ENCODE results near the gene HES4. TPM values are rescaled to one million over a fixed set of nuclear protein-coding genes. Genes with fewer than 3 reads are reported as not detected.

The HES4 gene
- total and polyA plus RNA-seq, 2 of the 13 experiments (the other 11 are each of a cell fraction or from before 2014, with no cell fraction given): 8.8 to 10.6 TPM

DNA sequence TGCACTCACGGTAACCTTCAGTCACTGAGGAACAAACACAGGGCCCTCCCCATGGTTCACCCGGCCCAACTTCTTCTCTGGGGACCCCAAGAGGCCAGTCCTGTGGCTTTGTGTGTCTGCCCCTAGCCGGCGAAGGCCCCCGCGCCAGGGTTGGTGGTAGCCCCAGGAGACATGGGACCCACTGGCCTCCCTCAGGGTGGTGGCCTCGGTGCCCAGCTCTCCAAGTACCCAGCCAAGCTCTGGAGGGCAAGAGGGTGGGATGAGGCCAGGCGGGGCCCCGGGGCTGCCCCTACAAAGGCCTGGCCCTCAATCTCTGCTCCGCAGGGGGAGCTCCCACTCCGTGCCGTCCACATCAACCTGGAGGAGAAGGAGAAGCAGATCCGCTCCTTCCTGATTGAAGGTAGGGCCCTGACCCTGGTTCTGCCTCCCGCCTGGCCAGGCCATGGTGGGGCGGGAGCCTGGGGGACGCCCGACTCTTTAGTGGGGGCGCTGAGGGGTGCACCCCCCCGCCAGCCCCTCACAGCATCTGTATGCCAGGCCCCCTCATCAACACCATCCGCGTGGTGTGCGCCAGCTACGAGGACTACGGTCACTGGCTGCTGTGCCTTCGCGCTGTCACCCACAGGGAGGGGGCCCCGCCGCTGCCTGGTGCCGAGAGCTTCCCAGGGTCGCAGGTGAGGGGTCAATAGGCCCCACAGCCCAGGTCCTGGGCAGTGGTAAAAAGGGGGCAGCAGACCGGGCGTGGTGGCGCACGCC lies 28.0 kb downstream of the HES4 start:
- no peak for ATAC-seq
- in situ Hi-C loops (cut with HindIII; ENCODE audit: extremely low pct_ligation_motif_present, low pct_unique_long_range_greater_than_20kb): no loop called here

DNA sequence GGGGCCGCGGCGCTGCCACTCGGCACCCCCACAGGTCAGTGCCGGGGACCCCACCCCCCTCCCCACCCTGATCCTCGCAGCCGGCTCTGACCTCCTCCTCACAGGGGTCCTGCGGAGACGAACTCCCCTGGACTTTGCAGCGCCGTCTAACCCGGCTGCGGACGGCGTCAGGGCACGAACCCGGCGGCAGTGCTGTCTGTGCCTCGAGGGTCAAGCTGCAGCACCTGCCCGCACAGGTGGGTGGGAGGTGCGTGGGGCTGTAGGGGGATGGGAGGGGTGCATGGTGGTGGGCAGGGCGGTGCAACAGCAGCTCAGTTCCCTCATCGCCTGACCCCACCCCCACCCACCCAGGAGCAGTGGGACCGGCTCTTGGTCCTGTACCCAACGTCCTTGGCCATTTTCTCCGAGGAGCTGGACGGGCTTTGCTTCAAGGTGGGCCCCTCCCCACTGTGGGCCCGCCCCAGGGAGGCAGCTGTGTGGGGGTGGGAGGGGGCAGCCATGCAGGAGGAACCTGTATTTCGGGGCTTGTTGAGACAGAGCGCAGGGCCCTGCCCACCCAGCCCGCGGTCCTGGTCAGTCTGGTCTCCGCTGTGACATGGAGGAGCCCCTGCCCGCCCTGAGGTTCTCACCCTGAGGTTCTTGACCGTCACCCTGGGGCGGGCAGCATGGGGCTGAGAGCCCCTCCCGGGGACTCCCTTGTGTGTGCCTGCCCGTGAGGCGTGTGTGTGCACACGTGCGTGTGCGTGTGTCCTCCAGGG lies 28.7 kb downstream of the HES4 start:
- ChIA-PET CTCF (ENCODE audit: low intra/inter-chr PET ratio, low total read pairs) (no interaction called here), POLR2A (no interaction called here)
- no peak overlapping the region for H3K4me2 ChIP-seq (ENCODE audit: low read depth, low read length)
- no peaks in the 10 kb centered on the region; a peak in 1 of 5 replicates for H3K27me3 ChIP-seq (ENCODE audit: control insufficient read depth in 1 of 2, insufficient read depth in 2 of 2, low read length in 2 of 2)
- 94% methylated on average over 18 of the region's 42 CpGs for WGBS (ENCODE audit: low lambda C conversion rate)
- intact Hi-C loops (cut with micrococcal nuclease; ENCODE audit: unreplicated experiment) (no loop called here), in situ Hi-C loops (cut with HindIII; ENCODE audit: extremely low pct_ligation_motif_present, low pct_unique_long_range_greater_than_20kb) (no loop called here)
- H2AFZ ChIP-seq (ENCODE audit: low read length): no peak overlapping the region
- TF ChIP-seq POLR2A (IDR thresholded peaks at IDR 0.05; ENCODE audit: insufficient read depth in 1 of 2, low read depth in 2 of 2, low read length in 2 of 2) (peak in 1 of 2 experiments; percentile 14; a peak in 1 of 4 replicates), ZNF430 (CRISPR knock-in tag; IDR thresholded peaks at IDR 0.05) (no peak)
- no peak for FAIRE-seq
- no peak for ATAC-seq
- H3K4me3 ChIP-seq (replicated peaks in 1 of 3; ENCODE audit: insufficient read depth in 1 of 3, low read depth in 2 of 3, low read length in 3 of 3): no peak overlapping the region
- no peaks in the 10 kb centered on the region for H3K36me3 ChIP-seq (replicated peaks in 1 of 2; ENCODE audit: control insufficient read depth in 1 of 2, insufficient read depth in 2 of 2, low read length in 2 of 2)
- H3K79me2 ChIP-seq (ENCODE audit: insufficient read depth, low read length): no peaks in the 10 kb centered on the region
- no peaks in the 10 kb centered on the region for H4K20me1 ChIP-seq (ENCODE audit: insufficient read depth, low read length)
- no peaks in the 10 kb centered on the region for H3K9me3 ChIP-seq (ENCODE audit: low read length)
- DNase-seq (ENCODE audit: low spot score): no peak
- no peak overlapping the region for H3K9ac ChIP-seq (ENCODE audit: insufficient read depth, low read depth, low read length)
- H3K4me1 ChIP-seq (ENCODE audit: insufficient read depth, low read length): peaks cover 24% of the 10 kb centered on the region
- no peak overlapping the region for H3K27ac ChIP-seq (ENCODE audit: extremely low read length, insufficient read depth, low read length)
- BruUV-seq (replicated peaks): no TSS peak

More for the DNA sequence above, 28.0 kb downstream of the HES4 start:
- DNase-seq (ENCODE audit: low spot score) (no peak), FAIRE-seq (no peak)
- Histone ChIP-seq H3K9ac (ENCODE audit: insufficient read depth, low read depth, low read length) (no peak overlapping the region), H3K4me2 (ENCODE audit: low read depth, low read length) (no peak overlapping the region), H2AFZ (ENCODE audit: low read length) (no peak overlapping the region), H3K27ac (ENCODE audit: extremely low read length, insufficient read depth, low read length) (no peak overlapping the region), H3K27me3 (ENCODE audit: control insufficient read depth in 1 of 2, insufficient read depth in 2 of 2, low read length in 2 of 2) (no peaks in the 10 kb centered on the region; a peak in 1 of 5 replicates), H3K9me3 (ENCODE audit: low read length) (no peaks in the 10 kb centered on the region), H4K20me1 (ENCODE audit: insufficient read depth, low read length) (no peaks in the 10 kb centered on the region), H3K36me3 (replicated peaks in 1 of 2; ENCODE audit: control insufficient read depth in 1 of 2, insufficient read depth in 2 of 2, low read length in 2 of 2) (no peaks in the 10 kb centered on the region), H3K79me2 (ENCODE audit: insufficient read depth, low read length) (no peaks in the 10 kb centered on the region), H3K4me3 (replicated peaks in 1 of 3; ENCODE audit: insufficient read depth in 1 of 3, low read depth in 2 of 3, low read length in 3 of 3) (no peak overlapping the region), H3K4me1 (ENCODE audit: insufficient read depth, low read length) (peaks cover 25% of the 10 kb centered on the region)
- BruUV-seq (replicated peaks): no TSS peak
- ChIA-PET CTCF (ENCODE audit: low intra/inter-chr PET ratio, low total read pairs) (no interaction called here), POLR2A (no interaction called here)
- no peak for TF ChIP-seq MZF1 (CRISPR knock-in tag; IDR thresholded peaks at IDR 0.05; ENCODE audit: borderline replicate concordance)
- no peak for TF ChIP-seq PLRG1 (conservative IDR thresholded peaks at IDR 0.05)
- 0 out of 4 replicates have a peak, but pooled peaks of 1 of the 2 experiments have one; percentile 4 for TF ChIP-seq POLR2A (IDR thresholded peaks at IDR 0.05; ENCODE audit: insufficient read depth in 1 of 2, low read depth in 2 of 2, low read length in 2 of 2)
- TF ChIP-seq EEA1 (CRISPR knock-in tag; IDR thresholded peaks at IDR 0.05; ENCODE audit: borderline replicate concordance): no peak
- WGBS (ENCODE audit: low lambda C conversion rate): 93% methylated on average over 7 of the region's 34 CpGs
- intact Hi-C loops (cut with micrococcal nuclease; ENCODE audit: unreplicated experiment): no loop called here

Data from HepG2 (cell line).